Natural killer cell (primary cell): ENCODE data around the gene CD300C. TPM values are rescaled to one million over a fixed set of nuclear protein-coding genes. Genes with fewer than 3 reads are reported as not detected.
"Not testable (repeated sequence)": the region's sequence is repeated elsewhere in the genome, so short reads cannot be mapped to it uniquely, and the experiment has no call there.

Experiments used
- ATAC-seq, 3 donors: fragments of 150-1000 bp in 2 of 3; fragments of 200-7000 bp in 1 of 3; cut with Tn5 transposase; 1 replicate in 1 of 3; 2 replicates in 2 of 3; pipeline ENCODE4 v1.10.0; 2021; ENCODE audit warnings: mild to moderate bottlenecking in 2 of 3, moderate library complexity in 2 of 3
- DNase-seq, 2 donors: peaks; one replicate each; pipeline versions ENCODE4 v3.0.0 to v3.0.0-alpha.2; 2013 to 2021; ENCODE audit warnings: mixed read lengths in 1 of 2
- H3K27ac ChIP-seq: one replicate; pipeline ENCODE4 v1.5.1; 2013; ENCODE audit warnings: mild to moderate bottlenecking, low read length
- H3K27me3 ChIP-seq: one replicate; pipeline ENCODE4 v1.6.1; 2013; ENCODE audit warnings: low read length; ENCODE audit not compliant: control insufficient read depth, insufficient read depth
- H3K36me3 ChIP-seq: one replicate; pipeline ENCODE4 v1.6.1; 2013; ENCODE audit warnings: low read length; ENCODE audit not compliant: control insufficient read depth, insufficient read depth
- H3K4me1 ChIP-seq: one replicate; pipeline ENCODE4 v1.6.1; 2013; ENCODE audit warnings: low read length; ENCODE audit not compliant: control insufficient read depth, insufficient read depth
- H3K4me3 ChIP-seq: one replicate; pipeline ENCODE4 v1.5.1; 2013; ENCODE audit warnings: low read length
- H3K9me3 ChIP-seq: one replicate; pipeline ENCODE4 v1.6.1; 2013; ENCODE audit warnings: low read length; ENCODE audit not compliant: control insufficient read depth, insufficient read depth
- H3K27ac Mint-ChIP-seq, 2 donors: one replicate each; pipeline ENCODE4 v1.8.0; 2022; ENCODE audit warnings: mild to moderate bottlenecking in 2 of 2, mixed read lengths in 2 of 2, moderate library complexity in 1 of 2
- H3K27me3 Mint-ChIP-seq, 2 donors: one replicate each; pipeline ENCODE4 v1.8.0; 2022; ENCODE audit warnings: low read depth in 2 of 2, mixed read lengths in 2 of 2
- H3K36me3 Mint-ChIP-seq: one replicate; pipeline ENCODE4 v1.8.0; 2022; ENCODE audit warnings: mixed read lengths
- H3K4me1 Mint-ChIP-seq, 2 donors: one replicate each; pipeline ENCODE4 v1.8.0; 2022; ENCODE audit warnings: mixed read lengths in 2 of 2
- H3K4me3 Mint-ChIP-seq: one replicate; pipeline ENCODE4 v1.8.0; 2022; ENCODE audit warnings: mild to moderate bottlenecking, moderate library complexity, mixed read lengths
- H3K9me3 Mint-ChIP-seq, 2 donors: one replicate each; pipeline ENCODE4 v1.8.0; 2022; ENCODE audit warnings: mixed read lengths in 2 of 2
- WGBS: methylation state at CpG from one replicate; pipeline ENCODE4 v1.1.7; 2013; ENCODE audit warnings: missing lambda C conversion rate; ENCODE audit not compliant: insufficient coverage; 5-methylcytosine and 5-hydroxymethylcytosine counted together
- intact Hi-C: fragments of 100-400 bp; cut with micrococcal nuclease; formaldehyde crosslinking; loops from one replicate; pipeline ENCODE4 v1.14.2; 2022
- total RNA-seq, 4 donors: library from RNA; stranded (reverse); fragments of 120-200 nt in 1 of 4; gene quantifications; one replicate each; pipeline versions ENCODE4 v1.2.3 to v1.2.4, GENCODE V29; 2013 to 2022
- TF ChIP-seq, protein P1 (sequence below): fragments of 200-600 bp; IDR thresholded peaks from one replicate; pipeline ENCODE4 v1.8.0; 2022; ENCODE audit warnings: antibody characterized with exemption

Gene CD300C
- total RNA-seq, 3 donors from 2014 or later (not counting 1 experiment from before 2014, with no cell fraction given) = 4.3 to 7.6 (median 6.9) TPM

- Histone ChIP-seq H3K27ac (peak overlapping the region; percentile 41), H3K4me1 (peaks cover 10% of the 10 kb centered on the region), H3K36me3 (no peaks in the 10 kb centered on the region), H3K4me3 (no peak overlapping the region), H3K27me3 (no peaks in the 10 kb centered on the region), H3K9me3 (no peaks in the 10 kb centered on the region)
- peak in 1 of 2 donors; percentile 17 for DNase-seq
- 44% methylated on average over 7 of the region's 7 CpGs for WGBS
- peak overlapping the region; percentile 35 to 97 for H3K27ac Mint-ChIP-seq
- ATAC-seq = peak in 2 of 3 donors; percentile 50 to 61
- H3K27me3 Mint-ChIP-seq = peaks cover 8 to 10% of the 10 kb centered on the region in 2 donors
- H3K4me1 Mint-ChIP-seq = peaks cover 13 to 16% of the 10 kb centered on the region in 2 donors
- intact Hi-C loops = no loop called here
- no peak overlapping the region for H3K4me3 Mint-ChIP-seq
- H3K36me3 Mint-ChIP-seq = peaks cover 8% of the 10 kb centered on the region
- H3K9me3 Mint-ChIP-seq = peaks cover 0 to 10% of the 10 kb centered on the region in 2 donors
- TF ChIP-seq, protein P1, sequence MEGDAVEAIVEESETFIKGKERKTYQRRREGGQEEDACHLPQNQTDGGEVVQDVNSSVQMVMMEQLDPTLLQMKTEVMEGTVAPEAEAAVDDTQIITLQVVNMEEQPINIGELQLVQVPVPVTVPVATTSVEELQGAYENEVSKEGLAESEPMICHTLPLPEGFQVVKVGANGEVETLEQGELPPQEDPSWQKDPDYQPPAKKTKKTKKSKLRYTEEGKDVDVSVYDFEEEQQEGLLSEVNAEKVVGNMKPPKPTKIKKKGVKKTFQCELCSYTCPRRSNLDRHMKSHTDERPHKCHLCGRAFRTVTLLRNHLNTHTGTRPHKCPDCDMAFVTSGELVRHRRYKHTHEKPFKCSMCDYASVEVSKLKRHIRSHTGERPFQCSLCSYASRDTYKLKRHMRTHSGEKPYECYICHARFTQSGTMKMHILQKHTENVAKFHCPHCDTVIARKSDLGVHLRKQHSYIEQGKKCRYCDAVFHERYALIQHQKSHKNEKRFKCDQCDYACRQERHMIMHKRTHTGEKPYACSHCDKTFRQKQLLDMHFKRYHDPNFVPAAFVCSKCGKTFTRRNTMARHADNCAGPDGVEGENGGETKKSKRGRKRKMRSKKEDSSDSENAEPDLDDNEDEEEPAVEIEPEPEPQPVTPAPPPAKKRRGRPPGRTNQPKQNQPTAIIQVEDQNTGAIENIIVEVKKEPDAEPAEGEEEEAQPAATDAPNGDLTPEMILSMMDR = no peak
These were observed 33.3 kb downstream of the CD300C start for GRCh38 chr17:74512624-74513091.

DNA sequence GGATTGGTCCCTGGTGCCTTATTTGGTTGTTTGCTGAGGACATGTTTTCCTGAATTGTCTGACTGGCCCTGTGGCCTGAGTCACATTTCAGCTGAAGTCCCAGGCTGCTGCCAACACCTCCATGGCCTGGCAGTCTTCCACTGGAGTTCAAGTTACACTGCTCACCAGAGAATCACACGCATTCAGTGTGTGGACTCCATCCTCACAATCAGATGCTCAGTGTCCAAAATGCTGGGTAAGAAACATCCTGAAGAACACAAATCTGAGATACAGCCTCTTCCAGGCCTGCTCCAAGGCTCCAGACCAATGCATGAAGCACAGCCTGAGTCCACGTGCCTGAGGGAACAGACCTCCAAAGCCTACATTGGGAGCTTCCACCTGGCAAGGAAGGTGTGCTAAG is 33.9 kb downstream of the CD300C start:
- Mint-ChIP-seq H3K36me3 (peaks cover 8% of the 10 kb centered on the region), H3K27ac (peak overlapping the region in 1 of 2 donors; percentile 97), H3K4me1 (peaks cover 13 to 16% of the 10 kb centered on the region in 2 donors), H3K27me3 (peaks cover 8 to 10% of the 10 kb centered on the region in 2 donors), H3K9me3 (peaks cover 0 to 10% of the 10 kb centered on the region in 2 donors), H3K4me3 (no peak overlapping the region)
- Histone ChIP-seq H3K9me3 (no peaks in the 10 kb centered on the region), H3K4me3 (no peak overlapping the region), H3K27me3 (no peaks in the 10 kb centered on the region), H3K4me1 (peaks cover 10% of the 10 kb centered on the region), H3K36me3 (no peaks in the 10 kb centered on the region), H3K27ac (no peak overlapping the region)
- TF ChIP-seq, protein P1 = no peak
- no peak for ATAC-seq
- WGBS = 93% methylated on average over 2 of the region's 2 CpGs
- intact Hi-C loops = no loop called here
- no peak for DNase-seq

DNA sequence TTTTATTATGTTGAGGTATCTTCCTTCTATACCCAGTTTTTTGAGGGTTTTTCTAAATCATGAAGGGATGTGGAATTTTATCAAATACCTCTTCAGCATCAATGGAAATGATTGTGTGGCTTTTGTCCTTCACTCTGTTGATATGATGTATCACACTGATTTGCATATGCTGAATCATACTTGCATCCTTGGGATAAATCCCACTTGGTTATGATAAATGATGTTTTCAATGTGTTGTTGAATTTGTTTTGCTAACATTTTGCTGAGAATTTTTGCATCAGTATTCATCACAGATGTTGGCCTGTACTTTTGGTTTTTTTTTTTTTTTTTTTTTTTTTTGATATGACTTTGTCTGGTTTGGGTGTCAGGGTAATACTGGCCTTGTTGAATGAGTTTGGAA is 37.8 kb downstream of the CD300C start:
- H3K27ac Mint-ChIP-seq = no peak overlapping the region
- no peak overlapping the region for H3K27ac ChIP-seq
- H3K9me3 Mint-ChIP-seq = no peaks in the 10 kb centered on the region
- no peaks in the 10 kb centered on the region for H3K36me3 ChIP-seq
- H3K4me3 ChIP-seq = no peak overlapping the region
- no peak overlapping the region for H3K4me3 Mint-ChIP-seq
- DNase-seq (no peak), ATAC-seq (no peak)
- H3K27me3 Mint-ChIP-seq = no peaks in the 10 kb centered on the region
- intact Hi-C loops = no loop called here
- TF ChIP-seq, protein P1 = no peak
- H3K36me3 Mint-ChIP-seq = no peaks in the 10 kb centered on the region
- no peaks in the 10 kb centered on the region for H3K9me3 ChIP-seq
- no peaks in the 10 kb centered on the region for H3K27me3 ChIP-seq
- H3K4me1 ChIP-seq = peaks cover 7% of the 10 kb centered on the region
- no peaks in the 10 kb centered on the region for H3K4me1 Mint-ChIP-seq

GRCh38 chr17:74503949-74504348 is 42.0 kb downstream of the CD300C start:
- H3K4me1 ChIP-seq, H3K4me3 Mint-ChIP-seq, intact Hi-C loops, H3K27me3 ChIP-seq, H3K27me3 Mint-ChIP-seq, H3K36me3 ChIP-seq, ATAC-seq, H3K27ac ChIP-seq, H3K36me3 Mint-ChIP-seq, H3K9me3 Mint-ChIP-seq, H3K9me3 ChIP-seq, H3K4me1 Mint-ChIP-seq, DNase-seq, H3K27ac Mint-ChIP-seq, H3K4me3 ChIP-seq: not testable (repeated sequence)
- 91% methylated on average over 5 of the region's 5 CpGs for WGBS
